ENCODE results near the gene IDH3G.

DNA sequence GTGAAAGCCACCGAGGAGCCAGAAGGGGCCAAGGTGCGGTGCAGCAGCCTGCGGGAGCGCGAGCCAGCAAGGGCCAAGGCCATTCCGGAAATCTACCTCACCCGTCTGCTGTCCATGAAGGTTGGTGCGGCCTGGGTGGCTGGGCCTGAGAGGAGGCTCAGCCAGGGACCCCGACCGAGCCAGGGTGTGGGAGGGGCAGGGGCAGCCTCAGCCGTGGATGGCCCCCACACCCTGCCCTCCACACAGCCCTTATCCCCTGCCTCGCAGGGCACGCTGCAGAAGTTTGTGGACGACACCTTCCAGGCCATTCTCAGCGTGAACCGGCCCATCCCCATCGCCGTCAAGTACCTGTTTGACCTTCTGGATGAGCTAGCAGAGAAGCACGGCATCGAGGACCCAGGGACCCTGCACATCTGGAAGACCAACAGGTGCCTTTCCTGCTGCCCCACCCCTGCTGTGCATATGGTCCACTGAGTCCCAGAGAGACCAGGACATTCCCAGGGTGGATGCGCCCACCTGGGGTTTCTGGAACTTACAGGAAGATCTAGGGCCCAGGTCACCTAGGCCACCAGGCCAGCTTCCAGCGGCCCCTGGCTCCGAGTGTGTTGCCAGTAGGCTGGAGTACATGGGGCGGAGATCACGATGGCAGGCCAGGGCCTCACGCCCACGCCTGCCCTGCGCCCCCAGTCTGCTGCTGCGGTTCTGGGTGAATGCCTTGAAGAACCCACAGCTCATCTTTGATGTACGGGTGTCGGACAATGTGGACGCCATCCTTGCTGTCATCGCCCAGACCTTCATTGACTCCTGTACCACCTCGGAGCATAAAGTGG lies 16.7 kb downstream of the IDH3G start:
- TF ChIP-seq CTCF (IDR thresholded peaks at IDR 0.05) (no peak), EZH2 (IDR thresholded peaks at IDR 0.05; ENCODE audit: borderline replicate concordance, insufficient read depth, low read depth, low read length, poor library complexity, severe bottlenecking) (no peak)
